HG03571 (cell line): Measurements from ENCODE around the gene PRR9.
"Not testable (repeated sequence)": the region's sequence is repeated elsewhere in the genome, so short reads cannot be mapped to it uniquely, and the experiment has no call there.

ENCODE experiments used
- ATAC-seq: cut with Tn5 transposase; IDR thresholded peaks from one replicate; pipeline ENCODE4 v1.9.1; 2021; ENCODE audit not compliant: unreplicated experiment

Gene PRR9

GRCh38 chr1:153229076-153229829, 11.9 kb downstream of the PRR9 start:
- ATAC-seq, result not testable (repeated sequence)

GRCh38 chr1:153231363-153231762, 14.0 kb downstream of the PRR9 start:
- no peak for ATAC-seq

- ATAC-seq, result no peak
These were observed 14.4 kb downstream of the PRR9 start for GRCh38 chr1:153231785-153232184.

GRCh38 chr1:153232553-153232952, 15.2 kb downstream of the PRR9 start:
- ATAC-seq, result no peak

GRCh38 chr1:153233448-153233847, 16.1 kb downstream of the PRR9 start:
- ATAC-seq, result no peak

- ATAC-seq, result no peak
These were observed 21.1 kb downstream of the PRR9 start for GRCh38 chr1:153238527-153238926.

- ATAC-seq, result no peak
These were observed 24.8 kb downstream of the PRR9 start for GRCh38 chr1:153242160-153242559.

- ATAC-seq, result no peak
These were observed 28.1 kb downstream of the PRR9 start for GRCh38 chr1:153245466-153245865.

GRCh38 chr1:153246018-153246417, 28.6 kb downstream of the PRR9 start:
- ATAC-seq, result no peak

GRCh38 chr1:153246825-153247224, 29.4 kb downstream of the PRR9 start:
- no peak for ATAC-seq

- ATAC-seq, result no peak
These were observed 30.9 kb downstream of the PRR9 start for GRCh38 chr1:153248176-153248879.

- ATAC-seq, result no peak
These were observed 32.8 kb downstream of the PRR9 start for GRCh38 chr1:153250166-153250565.

- no peak for ATAC-seq
These were observed 33.7 kb downstream of the PRR9 start for GRCh38 chr1:153251087-153251486.

GRCh38 chr1:153251562-153251961, 34.2 kb downstream of the PRR9 start:
- ATAC-seq, result no peak

- ATAC-seq, result no peak
These were observed 34.6 kb downstream of the PRR9 start for GRCh38 chr1:153251988-153252387.

GRCh38 chr1:153253076-153253475, 35.7 kb downstream of the PRR9 start:
- ATAC-seq, result no peak

- ATAC-seq, result no peak
These were observed 36.3 kb downstream of the PRR9 start for GRCh38 chr1:153253693-153254092.

GRCh38 chr1:153259387-153259786, 42.0 kb downstream of the PRR9 start, which contains the start of gene LORICRIN:
LORICRIN (plus strand) TSS chr1:153259687; CDS start chr1:153260950, 1,263 bp downstream.
- ATAC-seq, result no peak

- no peak for ATAC-seq
These were observed 43.3 kb downstream of the PRR9 start for GRCh38 chr1:153260585-153261280.

- no peak for ATAC-seq
These were observed 44.1 kb downstream of the PRR9 start for GRCh38 chr1:153261281-153262069.

GRCh38 chr1:153262070-153262366, 44.6 kb downstream of the PRR9 start:
- no peak for ATAC-seq
